HepG2 (cell line): ENCODE data around the gene SH2B2. TPM values are rescaled to one million over a fixed set of nuclear protein-coding genes. Genes with fewer than 3 reads are reported as not detected.

ENCODE experiments used
- CHD4 ChIP-seq: fragments of 200-600 bp; sonication (generic); IDR thresholded peaks from 2 replicates; pipeline ENCODE4 v1.7.0; 2017; ENCODE audit warnings: mild to moderate bottlenecking, low read length, borderline replicate concordance
- ETV5 ChIP-seq: IDR thresholded peaks from 2 replicates; pipeline ENCODE4 v1.6.1; 2018; ENCODE audit warnings: missing biosample characterization, missing genetic modification reagents, inconsistent platforms, borderline replicate concordance
- EZH2 ChIP-seq: conservative IDR thresholded peaks from 2 replicates; pipeline ENCODE4 v1.6.1; 2012; ENCODE audit warnings: mild to moderate bottlenecking, low read depth, low read length, moderate library complexity
- FOXA3 ChIP-seq: IDR thresholded peaks from 2 replicates; pipeline ENCODE4 v1.6.1; 2016; ENCODE audit warnings: missing genetic modification reagents, missing compliant biosample characterization
- GLI4 ChIP-seq: sonication (generic); formaldehyde crosslinking; IDR thresholded peaks from 2 replicates; pipeline ENCODE4 v1.5.1; 2020; ENCODE audit warnings: missing genetic modification reagents, mild to moderate bottlenecking, moderate library complexity, borderline replicate concordance
- LCORL ChIP-seq, 2 experiments: fragments of 450-650 bp in 1 of 2; sonication (generic) in 1 of 2; formaldehyde crosslinking in 1 of 2; IDR thresholded peaks; 2 replicates each; pipeline versions ENCODE4 v1.5.0 to v1.6.1; 2017 to 2020; ENCODE audit warnings: antibody characterized with exemption in 1 of 2, missing genetic modification reagents in 1 of 2
- MEIS2 ChIP-seq: sonication (generic); formaldehyde crosslinking; IDR thresholded peaks from 2 replicates; pipeline ENCODE4 v1.9.0; 2021; ENCODE audit warnings: mild to moderate bottlenecking, missing genetic modification reagents
- NFKB2 ChIP-seq: sonication (generic); formaldehyde crosslinking; IDR thresholded peaks from 2 replicates; pipeline ENCODE4 v1.4.0; 2020; ENCODE audit warnings: missing genetic modification reagents, borderline replicate concordance
- PAXIP1 ChIP-seq: sonication (generic); formaldehyde crosslinking; conservative IDR thresholded peaks from 2 replicates; pipeline ENCODE4 v1.4.0; 2020; ENCODE audit warnings: mild to moderate bottlenecking, missing genetic modification reagents, moderate library complexity
- RBAK ChIP-seq: sonication (generic); formaldehyde crosslinking; IDR thresholded peaks from 2 replicates; pipeline ENCODE4 v1.5.1; 2020; ENCODE audit warnings: mild to moderate bottlenecking, missing genetic modification reagents
- SALL1 ChIP-seq: sonication (generic); formaldehyde crosslinking; IDR thresholded peaks from 2 replicates; pipeline ENCODE4 v1.8.0; 2022; ENCODE audit warnings: mild to moderate bottlenecking, missing genetic modification reagents
- SATB2 ChIP-seq: sonication (generic); formaldehyde crosslinking; IDR thresholded peaks from 2 replicates; pipeline ENCODE4 v1.5.0; 2020; ENCODE audit warnings: missing genetic modification reagents
- TCF7 ChIP-seq: sonication (generic); IDR thresholded peaks from 2 replicates; pipeline ENCODE4 v1.6.1; 2016; ENCODE audit warnings: antibody characterized with exemption, low read depth
- THAP9 ChIP-seq: sonication (generic); formaldehyde crosslinking; IDR thresholded peaks from 2 replicates; pipeline ENCODE4; 2020; ENCODE audit warnings: missing genetic modification reagents, mild to moderate bottlenecking, borderline replicate concordance
- TP53 ChIP-seq: sonication (generic); formaldehyde crosslinking; conservative IDR thresholded peaks from 2 replicates; pipeline ENCODE4 v1.4.0; 2020; ENCODE audit warnings: missing genetic modification reagents
- ZGPAT ChIP-seq: IDR thresholded peaks from 2 replicates; pipeline ENCODE4 v1.6.1; 2016; ENCODE audit warnings: mild to moderate bottlenecking
- ZIK1 ChIP-seq: sonication (generic); formaldehyde crosslinking; IDR thresholded peaks from 2 replicates; pipeline ENCODE4 v1.5.0; 2020; ENCODE audit warnings: mild to moderate bottlenecking, low read depth, missing genetic modification reagents, borderline replicate concordance
- ZMYM3 ChIP-seq: sonication (generic); formaldehyde crosslinking; IDR thresholded peaks from 2 replicates; pipeline ENCODE4 v1.5.1; 2020; ENCODE audit warnings: mild to moderate bottlenecking, missing genetic modification reagents
- ZNF605 ChIP-seq: sonication (generic); formaldehyde crosslinking; IDR thresholded peaks from 2 replicates; pipeline ENCODE4 v1.8.0; 2022; ENCODE audit warnings: mild to moderate bottlenecking, missing genetic modification reagents
- ZSCAN25 ChIP-seq: sonication (generic); formaldehyde crosslinking; IDR thresholded peaks from 2 replicates; pipeline ENCODE4 v1.8.0; 2022; ENCODE audit warnings: mild to moderate bottlenecking, missing genetic modification reagents
- polyA plus RNA-seq, 8 experiments: library from polyadenylated mRNA; depleted of rRNA in 3 of 8; stranded (reverse) in 7 of 8; unstranded in 1 of 8; fragments of >200 nt; fragmentation: Illumina TruSeq in 4 of 8; extraction: Trizol in 4 of 8; gene quantifications; 2 replicates each; pipeline versions ENCODE4 v1.2.1 to v1.2.3, GENCODE V29; 2011 to 2016; ENCODE audit warnings: low read depth in 4 of 8, missing spikeins in 1 of 8, mixed read lengths in 1 of 8; ENCODE audit not compliant: insufficient read depth in 1 of 8
- total RNA-seq, 5 experiments: library from RNA; depleted of rRNA; stranded (reverse); fragments of >200 nt; fragmentation: Illumina TruSeq; extraction: Trizol; gene quantifications; 2 replicates each; pipeline ENCODE4 v1.2.3, GENCODE V29; 2016; ENCODE audit warnings: low read depth in 1 of 5

Gene SH2B2
- total and polyA plus RNA-seq, 2 of the 13 experiments (the other 11 are each of a cell fraction or from before 2014, with no cell fraction given), result 0.46 to 1.3 TPM

- TF ChIP-seq ZGPAT (CRISPR knock-in tag) (0 out of 2 replicates have a peak, but pooled peaks have one; percentile 39), EZH2 (no peak), ZNF605 (CRISPR knock-in tag) (no peak), NFKB2 (no peak), SATB2 (CRISPR knock-in tag) (no peak), TCF7 (peak; percentile 65), RBAK (CRISPR knock-in tag) (no peak), GLI4 (0 out of 2 replicates have a peak, but pooled peaks have one; percentile 36), SALL1 (CRISPR knock-in tag) (peak; percentile 86), ZMYM3 (CRISPR knock-in tag) (peak; percentile 53; the same call in 1 of the 2 replicates), FOXA3 (CRISPR knock-in tag) (peak; percentile 70), MEIS2 (CRISPR knock-in tag) (no peak), ZIK1 (CRISPR knock-in tag) (no peak), LCORL (IDR thresholded peaks at IDR 0.05) (no peak), LCORL (CRISPR knock-in tag; IDR thresholded peaks at IDR 0.05) (peak; percentile 83), PAXIP1 (CRISPR knock-in tag) (peak; percentile 77), ZSCAN25 (CRISPR knock-in tag) (no peak), TP53 (CRISPR knock-in tag) (no peak), THAP9 (no peak), CHD4 (no peak), ETV5 (CRISPR knock-in tag) (peak; percentile 40; the same call in 1 of the 2 replicates)
These were observed 33.3 kb upstream of the SH2B2 start (continued) for GRCh38 chr7:102253066-102253972.
